GM10248 (cell line): Measurements from ENCODE around the gene DSTN.

Experiments used
- CTCF ChIA-PET: fragments of 300-600 bp; sonication (Branson Sonifier 250); formaldehyde crosslinking; extraction: SDS; loops from one replicate; lab custom pipeline; 2021; ENCODE audit warnings: antibody characterized with exemption; lab: Yijun Ruan, JAX
- POLR2A ChIA-PET: fragments of 350-650 bp; sonication (Branson Sonifier 250); formaldehyde crosslinking; extraction: SDS; loops from one replicate; lab custom pipeline; 2020; ENCODE audit warnings: antibody characterized with exemption; lab: Yijun Ruan, JAX
- DNase-seq: peaks from one replicate; pipeline ENCODE4 v3.0.0; 2012; ENCODE audit errors: extremely low spot score
- TF ChIP-seq, protein P1 (sequence below): IDR thresholded peaks from 2 replicates; pipeline ENCODE4 v1.5.1; 2012; ENCODE audit warnings: mild to moderate bottlenecking, low read depth; ENCODE audit errors: extremely low read depth, missing control alignments, control extremely low read depth

The DSTN gene

DNA sequence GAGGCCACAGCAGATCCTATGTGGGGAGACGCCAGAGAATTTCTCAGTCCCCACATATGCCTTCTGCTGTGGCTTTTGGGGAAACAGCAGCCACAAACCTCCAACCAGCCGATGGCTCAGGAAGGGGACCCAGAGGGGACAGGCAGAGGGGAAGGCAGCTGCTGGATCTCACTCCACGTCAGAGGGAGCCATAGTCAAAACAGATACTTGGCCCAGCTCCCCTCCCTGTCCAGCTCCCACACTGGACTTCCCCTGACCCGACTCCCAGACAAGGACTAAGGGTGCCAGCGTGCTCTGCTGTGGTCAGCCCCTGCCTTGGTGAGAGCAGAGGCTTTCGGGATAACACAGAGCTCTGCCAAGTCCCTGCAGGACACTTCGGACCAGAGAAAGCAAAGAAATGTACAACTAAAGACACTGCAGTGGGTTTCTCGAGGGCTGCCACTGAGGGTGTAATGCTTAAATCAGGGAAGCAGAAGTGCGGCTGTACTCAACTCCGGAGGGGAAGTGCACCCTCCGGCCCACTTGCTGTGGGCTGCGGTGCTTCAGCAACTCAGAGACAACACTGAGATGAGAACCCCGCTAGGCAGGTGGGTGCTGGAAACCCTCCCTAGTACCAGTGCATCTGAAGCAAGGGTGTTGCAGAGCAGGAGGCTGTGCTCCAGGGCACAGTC, 64.9 kb downstream of the DSTN start:
- ChIA-PET POLR2A (no interaction called here), CTCF (interaction anchor here (3.0 kb wide), 2 partner anchors 12 to 17 kb away, joined by 13 to 14 read pairs; no protein-coding TSS in a partner anchor)
- no peak for DNase-seq
- TF ChIP-seq, protein P1, sequence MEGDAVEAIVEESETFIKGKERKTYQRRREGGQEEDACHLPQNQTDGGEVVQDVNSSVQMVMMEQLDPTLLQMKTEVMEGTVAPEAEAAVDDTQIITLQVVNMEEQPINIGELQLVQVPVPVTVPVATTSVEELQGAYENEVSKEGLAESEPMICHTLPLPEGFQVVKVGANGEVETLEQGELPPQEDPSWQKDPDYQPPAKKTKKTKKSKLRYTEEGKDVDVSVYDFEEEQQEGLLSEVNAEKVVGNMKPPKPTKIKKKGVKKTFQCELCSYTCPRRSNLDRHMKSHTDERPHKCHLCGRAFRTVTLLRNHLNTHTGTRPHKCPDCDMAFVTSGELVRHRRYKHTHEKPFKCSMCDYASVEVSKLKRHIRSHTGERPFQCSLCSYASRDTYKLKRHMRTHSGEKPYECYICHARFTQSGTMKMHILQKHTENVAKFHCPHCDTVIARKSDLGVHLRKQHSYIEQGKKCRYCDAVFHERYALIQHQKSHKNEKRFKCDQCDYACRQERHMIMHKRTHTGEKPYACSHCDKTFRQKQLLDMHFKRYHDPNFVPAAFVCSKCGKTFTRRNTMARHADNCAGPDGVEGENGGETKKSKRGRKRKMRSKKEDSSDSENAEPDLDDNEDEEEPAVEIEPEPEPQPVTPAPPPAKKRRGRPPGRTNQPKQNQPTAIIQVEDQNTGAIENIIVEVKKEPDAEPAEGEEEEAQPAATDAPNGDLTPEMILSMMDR = no peak

DNA sequence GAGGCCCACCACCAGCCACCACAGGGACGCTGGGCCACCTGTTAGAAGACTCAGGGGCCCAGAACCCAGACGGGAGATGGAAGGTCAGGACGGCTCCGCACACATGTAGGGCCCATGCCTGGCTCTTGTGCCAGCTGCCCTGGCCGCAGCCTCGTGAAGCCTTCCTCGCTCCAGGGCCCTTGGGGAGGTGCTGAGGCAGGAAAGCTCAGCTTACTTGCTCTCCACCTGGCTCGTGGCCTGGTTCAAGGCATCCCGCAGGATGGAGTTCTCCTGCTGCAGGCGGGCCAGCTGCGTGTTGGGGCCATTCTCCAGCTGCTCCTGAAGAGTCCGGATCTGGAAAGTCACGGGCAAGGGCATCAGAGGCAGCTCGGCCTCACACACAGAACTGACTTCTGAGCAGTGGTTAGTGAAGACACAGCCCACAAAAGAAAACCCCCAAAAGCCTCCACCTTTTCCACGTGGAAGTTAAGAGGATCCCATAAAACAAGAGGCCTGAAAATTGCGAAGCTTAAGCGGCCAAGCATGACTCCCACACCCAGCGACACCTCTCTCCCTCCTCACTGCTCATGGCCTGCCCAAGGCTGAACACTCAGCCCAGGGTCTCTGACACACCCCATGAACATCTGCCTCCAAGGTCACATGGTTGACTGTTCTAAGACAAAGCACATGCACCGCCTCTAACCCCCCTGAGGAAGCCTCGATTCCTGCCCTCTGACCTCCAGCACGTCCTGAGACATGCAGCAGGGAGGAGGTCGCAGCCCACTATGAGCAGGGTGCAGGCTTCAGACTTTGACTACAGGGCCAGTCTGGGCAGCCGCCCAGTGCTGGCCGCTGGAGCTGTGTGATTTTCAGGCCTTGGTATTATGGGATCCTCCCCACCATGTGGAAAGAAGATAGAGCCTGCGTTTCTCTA, 65.7 kb downstream of the DSTN start:
- TF ChIP-seq, protein P1 = no peak
- DNase-seq = no peak
- CTCF ChIA-PET = interaction anchor here (1.0 to 3.0 kb wide), 3 partner anchors 11 to 304 kb away, joined by 3 to 14 read pairs (median 13); no protein-coding TSS in a partner anchor
- POLR2A ChIA-PET = no interaction called here

- POLR2A ChIA-PET = no interaction called here
Measured at GRCh38 chr20:17636523-17637412, 66.9 kb downstream of the DSTN start.

GRCh38 chr20:17637413-17637780, 67.5 kb downstream of the DSTN start:
- ChIA-PET POLR2A (no interaction called here), CTCF (interaction anchor here (0.9 kb wide), 1 partner anchor 262 kb away, joined by 3 read pairs; no protein-coding TSS in a partner anchor)
- no peak for DNase-seq
- TF ChIP-seq, protein P1 = no peak

More at GRCh38 chr20:17636523-17637412, 66.9 kb downstream of the DSTN start:
- TF ChIP-seq, protein P1 = no peak
- CTCF ChIA-PET = no interaction called here
- DNase-seq = no peak

DNA sequence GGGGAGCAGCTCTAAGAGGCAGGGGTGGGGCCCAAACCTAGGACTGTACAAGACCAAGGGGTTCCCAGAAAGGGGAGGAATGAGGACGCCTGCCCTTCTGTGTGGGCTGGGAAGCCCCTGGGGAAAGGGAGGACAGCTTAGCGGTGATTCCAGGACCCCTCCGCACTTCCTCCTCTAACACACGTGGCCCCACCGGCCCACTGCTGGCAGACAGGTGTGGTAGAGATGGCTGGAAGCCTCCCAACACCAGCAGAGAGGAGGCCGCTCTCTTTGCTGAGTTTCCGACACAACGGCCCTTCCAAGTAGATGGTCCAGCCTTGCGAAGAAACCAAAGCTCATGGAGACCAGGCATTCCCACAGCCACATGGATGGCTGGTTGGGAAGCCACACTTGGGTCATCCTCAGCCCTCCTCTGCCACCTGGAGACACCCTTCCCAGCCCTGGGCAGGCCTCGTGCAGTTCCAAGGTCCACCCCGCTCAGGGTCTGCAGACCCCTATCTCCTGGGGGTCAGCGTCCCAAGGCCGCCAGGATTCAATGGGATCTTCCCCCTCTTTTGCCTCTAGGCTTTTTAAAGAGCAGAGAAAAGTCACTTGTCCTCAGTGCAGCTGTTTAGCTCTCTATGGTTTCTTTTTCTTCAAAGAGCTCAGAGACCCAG, 68.2 kb downstream of the DSTN start:
- DNase-seq = no peak
- ChIA-PET POLR2A (no interaction called here), CTCF (interaction anchor here (0.9 to 1.4 kb wide), 4 partner anchors 16 to 261 kb away, joined by 3 read pairs; no protein-coding TSS in a partner anchor)
- TF ChIP-seq, protein P1 = no peak
